Natural killer cell (primary cell): ENCODE measurements around the gene GRAMD4. TPM values are rescaled to one million over a fixed set of nuclear protein-coding genes. Genes with fewer than 3 reads are reported as not detected.

Experiments
- ATAC-seq, 3 donors: fragments of 150-1000 bp in 2 of 3; fragments of 200-7000 bp in 1 of 3; cut with Tn5 transposase; 1 replicate in 1 of 3; 2 replicates in 2 of 3; pipeline ENCODE4 v1.10.0; 2021; ENCODE audit warnings: mild to moderate bottlenecking in 2 of 3, moderate library complexity in 2 of 3
- DNase-seq, 2 donors: peaks; one replicate each; pipeline versions ENCODE4 v3.0.0 to v3.0.0-alpha.2; 2013 to 2021; ENCODE audit warnings: mixed read lengths in 1 of 2
- H3K27ac ChIP-seq: one replicate; pipeline ENCODE4 v1.5.1; 2013; ENCODE audit warnings: mild to moderate bottlenecking, low read length
- H3K27me3 ChIP-seq: one replicate; pipeline ENCODE4 v1.6.1; 2013; ENCODE audit warnings: low read length; ENCODE audit not compliant: control insufficient read depth, insufficient read depth
- H3K36me3 ChIP-seq: one replicate; pipeline ENCODE4 v1.6.1; 2013; ENCODE audit warnings: low read length; ENCODE audit not compliant: control insufficient read depth, insufficient read depth
- H3K4me1 ChIP-seq: one replicate; pipeline ENCODE4 v1.6.1; 2013; ENCODE audit warnings: low read length; ENCODE audit not compliant: control insufficient read depth, insufficient read depth
- H3K4me3 ChIP-seq: one replicate; pipeline ENCODE4 v1.5.1; 2013; ENCODE audit warnings: low read length
- H3K9me3 ChIP-seq: one replicate; pipeline ENCODE4 v1.6.1; 2013; ENCODE audit warnings: low read length; ENCODE audit not compliant: control insufficient read depth, insufficient read depth
- H3K27ac Mint-ChIP-seq, 2 donors: one replicate each; pipeline ENCODE4 v1.8.0; 2022; ENCODE audit warnings: mild to moderate bottlenecking in 2 of 2, mixed read lengths in 2 of 2, moderate library complexity in 1 of 2
- H3K27me3 Mint-ChIP-seq, 2 donors: one replicate each; pipeline ENCODE4 v1.8.0; 2022; ENCODE audit warnings: low read depth in 2 of 2, mixed read lengths in 2 of 2
- H3K36me3 Mint-ChIP-seq: one replicate; pipeline ENCODE4 v1.8.0; 2022; ENCODE audit warnings: mixed read lengths
- H3K4me1 Mint-ChIP-seq, 2 donors: one replicate each; pipeline ENCODE4 v1.8.0; 2022; ENCODE audit warnings: mixed read lengths in 2 of 2
- H3K4me3 Mint-ChIP-seq: one replicate; pipeline ENCODE4 v1.8.0; 2022; ENCODE audit warnings: mild to moderate bottlenecking, moderate library complexity, mixed read lengths
- H3K9me3 Mint-ChIP-seq, 2 donors: one replicate each; pipeline ENCODE4 v1.8.0; 2022; ENCODE audit warnings: mixed read lengths in 2 of 2
- CTCF ChIP-seq: fragments of 200-600 bp; IDR thresholded peaks from one replicate; pipeline ENCODE4 v1.8.0; 2022; ENCODE audit warnings: antibody characterized with exemption
- WGBS: methylation state at CpG from one replicate; pipeline ENCODE4 v1.1.7; 2013; ENCODE audit warnings: missing lambda C conversion rate; ENCODE audit not compliant: insufficient coverage; 5-methylcytosine and 5-hydroxymethylcytosine counted together
- intact Hi-C: fragments of 100-400 bp; cut with micrococcal nuclease; formaldehyde crosslinking; loops from one replicate; pipeline ENCODE4 v1.14.2; 2022
- total RNA-seq, 4 donors: library from RNA; stranded (reverse); fragments of 120-200 nt in 1 of 4; gene quantifications; one replicate each; pipeline versions ENCODE4 v1.2.3 to v1.2.4, GENCODE V29; 2013 to 2022

The GRAMD4 gene
- total RNA-seq, 3 donors from 2014 or later (not counting 1 experiment from before 2014, with no cell fraction given): 30.0 to 78.5 (median 41.6) TPM

- no peak overlapping the region for H3K4me3 ChIP-seq
- Mint-ChIP-seq H3K27me3 (no peaks in the 10 kb centered on the region), H3K4me1 (no peaks in the 10 kb centered on the region), H3K9me3 (no peaks in the 10 kb centered on the region), H3K27ac (no peak overlapping the region), H3K36me3 (no peaks in the 10 kb centered on the region), H3K4me3 (no peak overlapping the region)
- no peaks in the 10 kb centered on the region for H3K4me1 ChIP-seq
- H3K27ac ChIP-seq: no peak overlapping the region
- H3K9me3 ChIP-seq: no peaks in the 10 kb centered on the region
- no peaks in the 10 kb centered on the region for H3K27me3 ChIP-seq
- intact Hi-C loops: no loop called here
- no peak for TF ChIP-seq CTCF
- H3K36me3 ChIP-seq: peaks cover 47% of the 10 kb centered on the region
- ATAC-seq: no peak
- DNase-seq: no peak
- 96% methylated on average over 17 of the region's 17 CpGs for WGBS
Observed at GRCh38 chr22:46666577-46667244, 46.5 kb downstream of the GRAMD4 start.

- 95% methylated on average over 10 of the region's 10 CpGs for WGBS
- no peak for TF ChIP-seq CTCF
- intact Hi-C loops: no loop called here
- Mint-ChIP-seq H3K27me3 (no peaks in the 10 kb centered on the region), H3K36me3 (no peaks in the 10 kb centered on the region), H3K4me1 (no peaks in the 10 kb centered on the region), H3K4me3 (no peak overlapping the region), H3K27ac (no peak overlapping the region), H3K9me3 (no peaks in the 10 kb centered on the region)
- Histone ChIP-seq H3K4me3 (no peak overlapping the region), H3K9me3 (no peaks in the 10 kb centered on the region), H3K36me3 (peaks cover 47% of the 10 kb centered on the region), H3K27me3 (no peaks in the 10 kb centered on the region), H3K27ac (no peak overlapping the region), H3K4me1 (no peaks in the 10 kb centered on the region)
- no peak for DNase-seq
- ATAC-seq: no peak
Observed at GRCh38 chr22:46667245-46667623, 47.0 kb downstream of the GRAMD4 start.

GRCh38 chr22:46668116-46668515 lies 47.9 kb downstream of the GRAMD4 start:
- WGBS: 91% methylated on average over 24 of the region's 24 CpGs
- no peaks in the 10 kb centered on the region for H3K36me3 Mint-ChIP-seq

More at GRCh38 chr22:46668116-46668515, 47.9 kb downstream of the GRAMD4 start:
- Histone ChIP-seq H3K4me1 (peaks cover 3% of the 10 kb centered on the region), H3K4me3 (no peak overlapping the region), H3K9me3 (no peaks in the 10 kb centered on the region), H3K27me3 (no peaks in the 10 kb centered on the region), H3K27ac (no peak overlapping the region), H3K36me3 (peaks cover 47% of the 10 kb centered on the region)
- TF ChIP-seq CTCF: no peak
- ATAC-seq: no peak
- Mint-ChIP-seq H3K4me3 (no peak overlapping the region), H3K4me1 (no peaks in the 10 kb centered on the region), H3K27me3 (no peaks in the 10 kb centered on the region), H3K27ac (no peak overlapping the region), H3K9me3 (no peaks in the 10 kb centered on the region)
- DNase-seq: no peak
- intact Hi-C loops: no loop called here
